ENCODE measurements around the gene FJX1.

DNA sequence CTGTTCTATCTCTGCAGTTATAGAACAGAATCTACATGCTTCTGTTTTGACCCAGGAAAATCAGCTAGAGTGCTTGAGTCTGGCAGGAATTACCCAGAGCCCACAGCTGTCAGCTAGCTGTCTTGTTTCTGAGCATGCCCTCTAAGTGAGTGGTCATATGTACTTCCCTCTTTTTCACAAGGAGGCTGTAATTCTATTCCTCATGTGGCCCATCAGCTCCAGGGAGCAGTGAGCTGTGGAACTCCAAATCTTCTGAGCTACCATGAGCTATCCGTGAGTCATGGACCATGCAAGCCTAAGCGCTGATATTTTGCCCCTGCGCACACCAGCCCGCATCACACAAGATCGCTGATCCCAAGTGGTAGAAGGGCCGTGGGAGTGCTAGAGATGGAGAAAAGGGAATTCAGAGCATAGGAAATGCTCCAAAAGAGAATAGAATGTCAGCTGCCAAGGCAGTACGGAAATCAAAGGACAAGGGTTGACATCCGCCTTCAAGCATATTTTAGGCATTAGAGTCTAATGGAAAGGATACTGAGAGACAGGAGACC is 5.4 kb downstream of the FJX1 start:
- TF ChIP-seq, protein P1, sequence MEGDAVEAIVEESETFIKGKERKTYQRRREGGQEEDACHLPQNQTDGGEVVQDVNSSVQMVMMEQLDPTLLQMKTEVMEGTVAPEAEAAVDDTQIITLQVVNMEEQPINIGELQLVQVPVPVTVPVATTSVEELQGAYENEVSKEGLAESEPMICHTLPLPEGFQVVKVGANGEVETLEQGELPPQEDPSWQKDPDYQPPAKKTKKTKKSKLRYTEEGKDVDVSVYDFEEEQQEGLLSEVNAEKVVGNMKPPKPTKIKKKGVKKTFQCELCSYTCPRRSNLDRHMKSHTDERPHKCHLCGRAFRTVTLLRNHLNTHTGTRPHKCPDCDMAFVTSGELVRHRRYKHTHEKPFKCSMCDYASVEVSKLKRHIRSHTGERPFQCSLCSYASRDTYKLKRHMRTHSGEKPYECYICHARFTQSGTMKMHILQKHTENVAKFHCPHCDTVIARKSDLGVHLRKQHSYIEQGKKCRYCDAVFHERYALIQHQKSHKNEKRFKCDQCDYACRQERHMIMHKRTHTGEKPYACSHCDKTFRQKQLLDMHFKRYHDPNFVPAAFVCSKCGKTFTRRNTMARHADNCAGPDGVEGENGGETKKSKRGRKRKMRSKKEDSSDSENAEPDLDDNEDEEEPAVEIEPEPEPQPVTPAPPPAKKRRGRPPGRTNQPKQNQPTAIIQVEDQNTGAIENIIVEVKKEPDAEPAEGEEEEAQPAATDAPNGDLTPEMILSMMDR (IDR thresholded peaks at IDR 0.05; ENCODE audit: low read depth, low read length, missing input control), result no peak
- TF ChIP-seq RXRA (IDR thresholded peaks at IDR 0.05), result no peak
- no peak for TF ChIP-seq TAF1 (conservative IDR thresholded peaks at IDR 0.05)

All from liver (tissue), 3 donors.